ENCODE measurements around the gene FANCB. TPM values are rescaled to one million over a fixed set of nuclear protein-coding genes. Genes with fewer than 3 reads are reported as not detected.
A peak's percentile ranks its signal among the peaks of the same experiment; 100 is the strongest.

Gene FANCB
- total and polyA plus RNA-seq, 5 experiments from 2014 or later = 1.4 to 4.8 (median 3.1) TPM

DNA sequence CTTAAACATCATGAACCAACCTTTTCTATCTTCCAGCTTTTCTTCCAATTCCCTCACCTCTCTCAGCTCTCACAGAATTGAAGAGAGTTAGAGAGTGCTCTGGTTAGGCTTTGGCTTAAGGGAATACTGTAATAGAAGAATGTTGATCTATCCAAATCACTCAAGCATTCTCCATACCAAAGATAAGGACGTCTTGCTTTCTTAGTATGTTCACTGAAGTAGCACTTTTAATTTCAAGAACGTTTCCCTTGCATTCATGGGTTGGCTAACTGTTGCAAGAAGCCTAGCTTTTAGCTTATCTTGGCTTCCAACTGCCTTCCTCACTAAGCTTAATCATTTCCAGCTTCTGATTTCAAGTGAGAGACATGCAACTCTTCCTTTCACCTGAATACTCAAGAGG is 43.2 kb downstream of the FANCB start:
- peaks cover 0 to 8% (median 3%) of the 10 kb centered on the region in 5 donors for H3K27me3 Mint-ChIP-seq
- peaks cover 2 to 22% (median 10%) of the 10 kb centered on the region in 3 donors for H3K36me3 Mint-ChIP-seq
- DNase-seq (no peak), ATAC-seq (no peak)
- H3K9me3 Mint-ChIP-seq = peaks cover 0 to 42% (median 6%) of the 10 kb centered on the region in 9 donors
- H3K4me3 Mint-ChIP-seq = no peak overlapping the region
- POLR2A ChIA-PET = no interaction called here
- no peak overlapping the region for H3K27ac Mint-ChIP-seq
- no peaks in the 10 kb centered on the region for H3K4me1 Mint-ChIP-seq

DNA sequence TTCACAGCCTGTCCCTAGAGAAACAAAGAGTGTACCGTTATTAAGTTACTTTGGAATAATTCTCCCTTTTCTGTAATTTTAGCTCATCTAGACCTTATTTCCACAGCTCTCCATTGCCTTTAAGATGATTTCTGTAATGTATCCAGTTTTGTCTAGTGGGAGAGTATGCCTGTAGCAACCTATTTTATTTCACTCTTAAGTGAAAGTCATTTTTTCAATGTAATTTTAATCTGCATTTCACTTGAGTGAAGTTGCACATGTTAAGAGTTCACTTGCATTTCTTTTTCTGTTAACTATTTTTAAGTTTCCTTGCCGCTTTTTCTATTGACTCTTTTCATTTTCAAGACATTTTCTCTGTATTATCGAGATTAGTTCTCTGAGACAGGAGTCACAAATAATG is 46.5 kb downstream of the FANCB start:
- H3K36me3 Mint-ChIP-seq = peaks cover 0 to 22% (median 2%) of the 10 kb centered on the region in 3 donors
- H3K9me3 Mint-ChIP-seq = peaks cover 0 to 41% (median 2%) of the 10 kb centered on the region in 9 donors
- no peak for DNase-seq
- POLR2A ChIA-PET = no interaction called here
- H3K27ac Mint-ChIP-seq = peak overlapping the region in 1 of 10 donors; percentile 24
- no peaks in the 10 kb centered on the region for H3K4me1 Mint-ChIP-seq
- H3K27me3 Mint-ChIP-seq = peaks cover 0 to 8% (median 3%) of the 10 kb centered on the region in 5 donors
- ATAC-seq = no peak
- no peak overlapping the region for H3K4me3 Mint-ChIP-seq

DNA sequence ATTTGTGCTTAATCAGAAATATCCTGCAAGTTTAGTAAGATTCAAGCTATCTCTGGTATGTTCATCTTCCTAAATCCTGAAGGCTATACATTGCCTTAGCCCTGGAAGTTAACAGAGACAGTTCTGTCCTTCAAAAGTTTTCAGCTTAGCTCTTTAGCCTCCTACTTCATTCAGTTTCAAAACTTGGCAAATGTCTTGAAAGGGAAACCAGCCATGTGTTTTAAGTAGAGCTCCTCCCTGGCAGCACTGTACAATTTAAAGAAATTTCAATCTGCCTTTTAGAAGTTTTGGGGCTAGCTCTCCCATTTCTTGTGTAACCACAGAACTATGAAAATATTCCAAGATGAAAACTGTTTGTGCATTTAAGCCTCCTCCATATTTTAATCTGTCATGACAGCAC is 47.0 kb downstream of the FANCB start:
- H3K9me3 Mint-ChIP-seq = peaks cover 0 to 38% (median 2%) of the 10 kb centered on the region in 9 donors

DNA sequence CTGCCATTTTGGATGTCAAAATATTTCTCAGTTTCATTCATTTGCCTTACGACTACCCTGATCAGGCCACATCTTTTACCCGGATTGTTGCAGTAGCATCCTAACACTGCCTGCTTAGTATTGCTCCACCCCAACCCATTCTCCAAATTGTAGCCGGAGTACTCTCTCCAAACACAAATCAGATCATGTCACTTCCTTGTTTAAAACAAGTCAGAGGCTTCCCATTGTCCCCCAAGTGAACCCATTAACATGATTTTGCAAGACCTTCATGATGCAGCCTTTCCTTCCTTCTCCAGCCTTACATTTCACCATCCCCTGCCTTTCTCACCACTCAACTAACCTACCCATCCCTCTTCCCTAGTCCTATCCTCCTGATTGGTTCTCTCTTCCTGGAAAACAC is 53.1 kb downstream of the FANCB start:
- H3K4me3 Mint-ChIP-seq = no peak overlapping the region
- POLR2A ChIA-PET = no interaction called here
- no peaks in the 10 kb centered on the region for H3K4me1 Mint-ChIP-seq
- H3K27me3 Mint-ChIP-seq = peaks cover 0 to 6% (median under 1%) of the 10 kb centered on the region in 5 donors
- ATAC-seq (no peak), DNase-seq (no peak)
- H3K36me3 Mint-ChIP-seq = peaks cover 0 to 12% (median 0%) of the 10 kb centered on the region in 3 donors
- H3K27ac Mint-ChIP-seq = no peak overlapping the region
- peaks cover 0 to 20% (median 8%) of the 10 kb centered on the region in 9 donors for H3K9me3 Mint-ChIP-seq

More for the DNA sequence above, 47.0 kb downstream of the FANCB start:
- no peak for DNase-seq
- ATAC-seq = no peak
- H3K27ac Mint-ChIP-seq = peak overlapping the region in 1 of 10 donors; percentile 24
- H3K36me3 Mint-ChIP-seq = peaks cover 0 to 22% (median 2%) of the 10 kb centered on the region in 3 donors
- H3K27me3 Mint-ChIP-seq = peaks cover 0 to 8% (median 3%) of the 10 kb centered on the region in 5 donors
- H3K4me3 Mint-ChIP-seq = no peak overlapping the region
- POLR2A ChIA-PET = no interaction called here
- H3K4me1 Mint-ChIP-seq = no peaks in the 10 kb centered on the region

DNA sequence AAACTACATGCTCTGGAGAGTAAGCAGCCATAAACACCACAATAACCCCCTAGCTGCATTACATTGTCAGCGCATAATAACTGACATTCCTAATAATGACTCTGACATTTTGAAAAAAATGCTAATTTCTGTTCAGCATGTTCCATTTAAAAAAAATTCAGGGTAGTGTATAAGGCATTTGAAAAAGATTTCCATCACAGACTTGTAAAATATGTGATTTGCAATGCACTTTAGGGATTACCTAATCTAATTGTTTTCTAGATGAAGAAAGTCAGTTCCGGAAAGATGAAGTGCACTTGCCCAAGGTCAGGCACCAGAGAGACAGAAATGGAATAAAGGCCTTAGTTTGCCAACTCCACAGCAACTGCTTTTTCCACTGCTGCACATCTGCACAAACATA is 55.3 kb downstream of the FANCB start:
- POLR2A ChIA-PET = no interaction called here
- no peak overlapping the region for H3K27ac Mint-ChIP-seq
- peaks cover 0 to 12% (median 0%) of the 10 kb centered on the region in 3 donors for H3K36me3 Mint-ChIP-seq
- no peaks in the 10 kb centered on the region for H3K4me1 Mint-ChIP-seq
- peaks cover 0 to 18% (median 11%) of the 10 kb centered on the region in 9 donors for H3K9me3 Mint-ChIP-seq
- DNase-seq = no peak
- no peak overlapping the region for H3K4me3 Mint-ChIP-seq
- no peak for ATAC-seq
- peaks cover 0 to 6% (median 0%) of the 10 kb centered on the region in 5 donors for H3K27me3 Mint-ChIP-seq

DNA sequence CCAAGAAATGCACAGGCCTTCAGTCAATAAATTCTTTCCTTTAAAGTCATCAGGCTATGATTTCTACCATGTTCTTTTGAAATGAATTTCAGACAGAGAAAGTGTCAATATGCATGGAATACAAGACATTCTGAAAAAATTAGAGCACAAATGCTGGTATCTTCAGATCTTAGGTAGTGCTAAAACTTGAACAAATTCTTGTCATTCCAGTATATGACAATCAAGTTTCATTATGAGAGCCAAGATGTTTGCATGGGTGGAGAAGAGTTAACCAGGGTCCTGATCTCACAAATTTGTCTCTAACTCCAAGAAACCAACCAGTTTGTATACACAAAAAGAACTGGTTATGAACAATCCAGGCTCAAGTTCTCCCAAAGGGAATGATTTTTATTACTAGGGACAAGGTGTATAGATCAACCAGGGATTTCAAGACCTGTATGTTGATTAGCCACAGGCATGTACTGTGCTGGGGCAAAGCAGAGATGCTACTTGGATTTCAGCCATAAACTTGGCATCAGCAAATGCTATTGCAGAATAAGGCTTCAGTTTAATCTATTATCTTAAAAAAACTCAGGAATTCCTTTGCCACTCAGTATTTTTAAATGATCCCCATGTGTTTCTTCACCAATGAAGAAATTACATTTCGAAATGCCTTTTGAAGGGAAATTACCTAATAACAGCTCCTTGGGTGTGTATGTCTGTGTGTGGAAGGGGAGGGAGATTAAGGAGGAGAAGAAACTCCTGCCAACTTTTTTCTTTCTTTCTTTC is 69.7 kb downstream of the FANCB start:
- Mint-ChIP-seq H3K27me3 (peaks cover 0 to 4% (median 0%) of the 10 kb centered on the region in 5 donors), H3K36me3 (peaks cover 0 to 13% (median 0%) of the 10 kb centered on the region in 3 donors), H3K9me3 (peaks cover 0 to 24% (median 7%) of the 10 kb centered on the region in 9 donors), H3K27ac (no peak overlapping the region), H3K4me3 (no peak overlapping the region), H3K4me1 (no peaks in the 10 kb centered on the region)
- ATAC-seq (no peak), DNase-seq (no peak)
- POLR2A ChIA-PET = no interaction called here

DNA sequence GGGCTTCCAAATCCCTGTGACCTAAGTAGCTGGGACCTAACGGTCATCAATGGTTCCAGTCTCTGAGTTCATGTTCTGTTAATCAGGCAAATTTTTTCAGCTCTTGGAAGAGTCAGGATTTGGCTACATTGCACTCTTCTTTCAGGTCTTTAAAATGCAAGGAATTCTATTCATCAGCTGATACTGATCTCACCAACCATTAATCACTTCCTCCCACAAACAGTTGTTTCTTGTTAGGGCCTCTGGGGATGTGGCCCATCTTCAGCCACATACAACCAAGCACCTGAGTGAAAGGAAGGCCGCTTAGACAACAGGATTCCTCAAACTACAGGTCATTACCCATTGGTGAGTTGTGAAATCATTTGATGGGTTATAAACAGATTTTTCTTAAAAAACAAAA is 71.7 kb downstream of the FANCB start:
- Mint-ChIP-seq H3K4me1 (no peaks in the 10 kb centered on the region), H3K27me3 (peaks cover 0 to 4% (median 0%) of the 10 kb centered on the region in 5 donors), H3K9me3 (peaks cover 0 to 17% (median 3%) of the 10 kb centered on the region in 9 donors), H3K27ac (no peak overlapping the region), H3K36me3 (peaks cover 0 to 13% (median 0%) of the 10 kb centered on the region in 3 donors), H3K4me3 (no peak overlapping the region)
- ATAC-seq = no peak
- DNase-seq = no peak
- POLR2A ChIA-PET = no interaction called here

DNA sequence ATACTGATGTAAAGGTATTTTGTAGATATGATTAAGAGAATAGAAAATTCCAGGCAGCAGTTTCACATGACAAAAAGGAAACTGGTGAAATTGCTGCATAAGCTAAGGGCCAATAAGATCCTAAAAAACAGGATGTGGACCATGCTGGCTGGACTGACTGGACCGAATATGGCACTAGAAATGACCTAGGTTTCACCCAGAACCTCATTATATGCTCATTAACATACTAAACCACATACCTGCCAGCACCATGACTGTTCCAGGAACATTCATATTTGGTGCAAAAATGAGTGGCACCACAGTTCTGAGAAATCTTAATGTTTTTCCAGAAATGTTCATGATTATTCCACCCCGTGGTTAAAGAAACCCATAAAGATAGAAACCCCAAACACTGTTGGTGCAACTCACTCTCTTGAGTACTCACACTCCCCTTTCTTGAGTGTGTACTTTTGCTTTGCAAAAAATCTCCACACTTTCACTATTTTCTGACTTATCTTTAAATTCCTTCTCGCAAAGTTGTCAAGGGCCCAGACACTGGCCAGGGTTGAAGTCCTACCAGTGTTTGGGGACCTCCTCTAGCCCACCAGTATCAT is 74.0 kb downstream of the FANCB start:
- no peak overlapping the region for H3K27ac Mint-ChIP-seq
- POLR2A ChIA-PET = no interaction called here

More for the DNA sequence above, 74.0 kb downstream of the FANCB start:
- H3K4me3 Mint-ChIP-seq = no peak overlapping the region
- no peak for ATAC-seq
- no peak for DNase-seq
- peaks cover 0 to 7% (median under 1%) of the 10 kb centered on the region in 3 donors for H3K36me3 Mint-ChIP-seq
- H3K4me1 Mint-ChIP-seq = no peaks in the 10 kb centered on the region
- peaks cover 0 to 12% (median 0%) of the 10 kb centered on the region in 9 donors for H3K9me3 Mint-ChIP-seq
- no peaks in the 10 kb centered on the region for H3K27me3 Mint-ChIP-seq

Other genes starting within 250 kb of the FANCB start
- gene MOSPD2, start 352 bp upstream of the FANCB start, total RNA-seq = 10 to 100 TPM; 13.2 to 13.9 TPM
- gene MOSPD2, start 352 bp upstream of the FANCB start, polyA plus RNA-seq = 1 to 10 TPM; 5.4 to 7.9 (median 5.9) TPM